Mammary epithelial cell (primary cell): ENCODE data around the gene CDH3.

Experiments used
- EZH2 ChIP-seq: IDR thresholded peaks from 2 replicates; pipeline ENCODE4 v1.6.1; 2012; ENCODE audit warnings: low read length, inconsistent platforms, borderline replicate concordance
- TF ChIP-seq, protein P1 (sequence below), 2 donors: IDR thresholded peaks in 1 of 2; conservative IDR thresholded peaks in 1 of 2; 2 replicates each; pipeline ENCODE4 v1.5.1; 2011 to 2012; ENCODE audit warnings: inconsistent platforms in 2 of 2, low read length in 2 of 2, mild to moderate bottlenecking in 2 of 2, control low read depth in 1 of 2, low read depth in 1 of 2; ENCODE audit not compliant: insufficient read depth in 1 of 2; ENCODE audit errors: extremely low read depth in 1 of 2

DNA sequence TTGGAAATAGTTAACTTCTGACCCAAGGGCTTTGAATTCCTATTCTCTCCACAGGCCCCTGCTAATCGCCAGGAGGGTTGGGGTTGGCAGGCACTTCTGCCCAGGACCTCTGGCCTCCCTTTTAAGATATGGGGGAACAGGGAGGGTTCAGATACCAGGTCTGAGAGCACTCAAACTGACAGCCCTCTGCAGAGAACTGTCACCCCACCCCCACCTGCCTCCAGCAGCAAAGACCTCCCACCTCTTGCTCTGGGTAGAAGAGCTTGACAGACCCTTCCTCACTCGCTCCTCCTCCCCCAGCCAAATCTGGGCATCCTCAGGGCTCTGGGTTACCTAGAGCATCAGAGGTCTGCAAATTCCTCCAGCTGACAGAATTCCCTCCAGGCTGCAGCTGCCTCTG, 11.6 kb downstream of the CDH3 start:
- TF ChIP-seq, protein P1, sequence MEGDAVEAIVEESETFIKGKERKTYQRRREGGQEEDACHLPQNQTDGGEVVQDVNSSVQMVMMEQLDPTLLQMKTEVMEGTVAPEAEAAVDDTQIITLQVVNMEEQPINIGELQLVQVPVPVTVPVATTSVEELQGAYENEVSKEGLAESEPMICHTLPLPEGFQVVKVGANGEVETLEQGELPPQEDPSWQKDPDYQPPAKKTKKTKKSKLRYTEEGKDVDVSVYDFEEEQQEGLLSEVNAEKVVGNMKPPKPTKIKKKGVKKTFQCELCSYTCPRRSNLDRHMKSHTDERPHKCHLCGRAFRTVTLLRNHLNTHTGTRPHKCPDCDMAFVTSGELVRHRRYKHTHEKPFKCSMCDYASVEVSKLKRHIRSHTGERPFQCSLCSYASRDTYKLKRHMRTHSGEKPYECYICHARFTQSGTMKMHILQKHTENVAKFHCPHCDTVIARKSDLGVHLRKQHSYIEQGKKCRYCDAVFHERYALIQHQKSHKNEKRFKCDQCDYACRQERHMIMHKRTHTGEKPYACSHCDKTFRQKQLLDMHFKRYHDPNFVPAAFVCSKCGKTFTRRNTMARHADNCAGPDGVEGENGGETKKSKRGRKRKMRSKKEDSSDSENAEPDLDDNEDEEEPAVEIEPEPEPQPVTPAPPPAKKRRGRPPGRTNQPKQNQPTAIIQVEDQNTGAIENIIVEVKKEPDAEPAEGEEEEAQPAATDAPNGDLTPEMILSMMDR (conservative IDR thresholded peaks at IDR 0.05 in 1 of 2, IDR thresholded peaks at IDR 0.05 in 1 of 2; ENCODE audit: extremely low read depth in 1 of 2, insufficient read depth in 1 of 2, low read depth in 1 of 2, low read length in 2 of 2) = no peak
- no peak for TF ChIP-seq EZH2
